ENCODE measurements around the gene MYO7A.

DNA sequence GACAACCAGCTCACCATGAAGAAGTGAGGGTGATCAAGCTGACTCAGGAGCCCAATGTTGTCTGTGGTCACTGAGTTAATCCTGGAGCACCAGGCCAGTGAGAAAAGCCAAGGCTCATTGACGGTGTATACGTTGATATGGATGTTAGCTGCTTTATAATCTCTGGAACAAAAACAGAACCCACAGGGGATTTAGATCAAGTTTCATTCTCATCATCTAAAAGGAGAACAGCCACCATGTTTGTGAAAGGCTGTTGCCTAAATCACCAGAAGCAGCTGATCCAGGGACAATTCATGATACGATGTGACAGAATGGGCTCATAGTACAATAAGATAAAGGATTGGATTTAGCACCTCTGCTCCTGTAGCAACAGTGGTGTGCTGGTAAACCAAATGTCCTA is 105.0 kb downstream of the MYO7A start:
- TF ChIP-seq CTCF (IDR thresholded peaks at IDR 0.05), result no peak
- no peak for TF ChIP-seq POLR2AphosphoS5 (IDR thresholded peaks at IDR 0.05)
- TF ChIP-seq POLR2A (IDR thresholded peaks at IDR 0.05), result no peak
